Fibroblast of villous mesenchyme (primary cell): ENCODE measurements around the gene AP1S3. TPM values are rescaled to one million over a fixed set of nuclear protein-coding genes. Genes with fewer than 3 reads are reported as not detected.
A peak's percentile ranks its signal among the peaks of the same experiment; 100 is the strongest.

Experiments
- DNase-seq: peaks from one replicate; pipeline ENCODE4 v3.0.0-alpha.2; 2010; ENCODE audit warnings: low read depth
- H3K4me3 ChIP-seq: 2 replicates; pipeline ENCODE4 v1.5.1; 2011; ENCODE audit warnings: low read depth, mild to moderate bottlenecking, low read length
- total RNA-seq: library from RNA; depleted of rRNA; stranded (reverse); fragments of >200 nt; gene quantifications from 2 replicates; pipeline ENCODE4 v1.2.3, GENCODE V29; 2012
- TF ChIP-seq, protein P1 (sequence below): IDR thresholded peaks from 2 replicates; pipeline ENCODE4 v1.5.1; 2012; ENCODE audit warnings: low read depth, mild to moderate bottlenecking, low read length; ENCODE audit not compliant: insufficient read depth

The AP1S3 gene
- total RNA-seq, 1 donor: 4.7 TPM

DNA sequence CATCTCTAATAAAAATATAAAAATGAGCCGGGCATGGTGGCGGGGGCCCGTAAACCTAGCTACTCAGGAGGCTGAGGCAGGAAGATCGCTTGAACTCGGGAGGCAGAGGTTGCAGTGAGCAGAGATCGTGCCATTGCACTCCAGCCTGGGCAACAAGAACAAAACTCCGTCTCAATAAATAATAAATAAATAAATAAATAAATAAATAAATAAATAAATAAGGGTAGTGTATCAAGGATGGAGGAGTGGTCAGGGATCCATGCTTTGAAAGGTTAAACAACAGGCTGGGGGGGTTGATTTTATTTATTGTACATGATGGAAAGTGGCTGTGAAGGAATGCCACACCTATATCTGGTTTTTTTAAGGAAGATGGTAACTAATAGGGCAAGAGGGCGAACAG, 63.2 kb downstream of the AP1S3 start:
- no peak overlapping the region for H3K4me3 ChIP-seq
- TF ChIP-seq, protein P1, sequence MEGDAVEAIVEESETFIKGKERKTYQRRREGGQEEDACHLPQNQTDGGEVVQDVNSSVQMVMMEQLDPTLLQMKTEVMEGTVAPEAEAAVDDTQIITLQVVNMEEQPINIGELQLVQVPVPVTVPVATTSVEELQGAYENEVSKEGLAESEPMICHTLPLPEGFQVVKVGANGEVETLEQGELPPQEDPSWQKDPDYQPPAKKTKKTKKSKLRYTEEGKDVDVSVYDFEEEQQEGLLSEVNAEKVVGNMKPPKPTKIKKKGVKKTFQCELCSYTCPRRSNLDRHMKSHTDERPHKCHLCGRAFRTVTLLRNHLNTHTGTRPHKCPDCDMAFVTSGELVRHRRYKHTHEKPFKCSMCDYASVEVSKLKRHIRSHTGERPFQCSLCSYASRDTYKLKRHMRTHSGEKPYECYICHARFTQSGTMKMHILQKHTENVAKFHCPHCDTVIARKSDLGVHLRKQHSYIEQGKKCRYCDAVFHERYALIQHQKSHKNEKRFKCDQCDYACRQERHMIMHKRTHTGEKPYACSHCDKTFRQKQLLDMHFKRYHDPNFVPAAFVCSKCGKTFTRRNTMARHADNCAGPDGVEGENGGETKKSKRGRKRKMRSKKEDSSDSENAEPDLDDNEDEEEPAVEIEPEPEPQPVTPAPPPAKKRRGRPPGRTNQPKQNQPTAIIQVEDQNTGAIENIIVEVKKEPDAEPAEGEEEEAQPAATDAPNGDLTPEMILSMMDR: no peak
- DNase-seq: no peak

DNA sequence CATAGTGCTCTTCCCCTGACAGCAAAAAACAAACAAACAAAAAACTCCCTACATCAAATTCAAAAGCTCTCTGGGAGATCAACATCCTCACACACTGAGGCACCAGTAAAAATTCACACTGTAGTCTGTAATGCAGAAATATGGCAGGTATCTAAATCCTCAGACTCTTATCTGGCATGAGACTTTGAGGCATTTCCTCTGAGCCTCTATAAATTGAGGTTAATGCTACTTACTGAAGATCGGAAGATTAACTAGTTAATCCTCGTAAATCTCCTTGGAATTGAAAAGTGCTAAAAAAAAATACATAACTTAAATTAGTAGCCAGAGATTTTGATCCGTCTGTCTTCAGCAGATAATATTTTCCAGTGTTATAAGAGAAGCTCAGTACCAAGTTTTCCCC, 65.0 kb downstream of the AP1S3 start:
- DNase-seq: peak; percentile 80
- H3K4me3 ChIP-seq: no peak overlapping the region
- TF ChIP-seq, protein P1: no peak

DNA sequence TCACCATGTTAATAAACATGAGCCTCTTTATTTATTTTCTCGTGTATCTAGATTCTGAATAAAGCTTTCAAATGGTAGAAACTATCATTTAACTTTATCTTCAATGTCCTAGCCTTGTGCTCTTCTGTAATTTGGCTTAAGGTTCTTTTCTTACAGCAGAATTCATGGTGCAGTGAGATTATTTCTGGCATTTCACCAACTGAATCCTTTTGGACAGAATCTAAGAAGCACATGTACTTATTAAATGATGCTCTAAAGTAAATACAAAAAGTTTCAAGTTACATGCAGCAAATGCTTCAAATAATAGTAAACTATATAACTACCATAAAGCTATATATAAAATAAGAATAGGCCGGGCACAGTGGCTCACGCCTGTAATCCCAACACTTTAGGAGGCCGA, 65.9 kb downstream of the AP1S3 start:
- TF ChIP-seq, protein P1: no peak
- H3K4me3 ChIP-seq: no peak overlapping the region
- no peak for DNase-seq

DNA sequence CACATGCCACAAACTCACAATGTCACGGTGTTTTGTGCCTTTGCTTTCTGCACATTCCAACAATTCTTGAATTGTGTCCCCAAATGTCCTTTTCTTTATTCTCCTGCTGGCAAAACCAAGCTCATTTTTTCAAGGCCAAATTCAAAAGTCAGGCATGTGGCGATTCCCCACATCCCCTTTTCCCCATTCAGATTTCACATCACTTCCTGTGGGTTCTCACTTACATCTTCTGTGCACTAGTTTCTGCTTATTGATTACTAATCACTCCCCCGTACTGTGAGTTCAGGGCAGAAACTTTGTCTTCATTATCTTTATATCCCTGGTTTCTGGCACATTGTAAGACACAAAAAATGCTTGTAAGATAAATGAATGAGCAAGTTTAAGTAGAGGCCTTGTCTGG, 69.2 kb downstream of the AP1S3 start:
- TF ChIP-seq, protein P1: no peak
- no peak for DNase-seq
- H3K4me3 ChIP-seq: no peak overlapping the region

DNA sequence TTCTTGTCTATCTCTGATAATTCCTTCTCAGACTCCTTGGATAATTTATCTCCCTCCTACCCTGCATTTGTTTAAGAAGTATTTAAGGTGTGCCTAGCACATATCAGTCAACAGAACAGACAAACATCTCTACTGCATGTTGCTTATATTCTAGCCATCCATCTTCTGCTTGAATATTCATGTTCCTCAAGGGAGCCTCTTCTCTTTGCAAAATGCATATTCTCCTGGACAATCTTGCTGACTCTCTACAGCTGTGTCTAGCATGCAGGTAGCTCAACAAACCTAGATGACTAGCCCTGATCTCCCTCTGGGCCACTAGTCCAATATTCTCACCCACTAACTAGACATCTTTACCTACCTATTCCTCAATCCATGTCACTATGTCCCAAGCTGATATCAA, 70.0 kb downstream of the AP1S3 start:
- TF ChIP-seq, protein P1: no peak
- no peak overlapping the region for H3K4me3 ChIP-seq
- no peak for DNase-seq

DNA sequence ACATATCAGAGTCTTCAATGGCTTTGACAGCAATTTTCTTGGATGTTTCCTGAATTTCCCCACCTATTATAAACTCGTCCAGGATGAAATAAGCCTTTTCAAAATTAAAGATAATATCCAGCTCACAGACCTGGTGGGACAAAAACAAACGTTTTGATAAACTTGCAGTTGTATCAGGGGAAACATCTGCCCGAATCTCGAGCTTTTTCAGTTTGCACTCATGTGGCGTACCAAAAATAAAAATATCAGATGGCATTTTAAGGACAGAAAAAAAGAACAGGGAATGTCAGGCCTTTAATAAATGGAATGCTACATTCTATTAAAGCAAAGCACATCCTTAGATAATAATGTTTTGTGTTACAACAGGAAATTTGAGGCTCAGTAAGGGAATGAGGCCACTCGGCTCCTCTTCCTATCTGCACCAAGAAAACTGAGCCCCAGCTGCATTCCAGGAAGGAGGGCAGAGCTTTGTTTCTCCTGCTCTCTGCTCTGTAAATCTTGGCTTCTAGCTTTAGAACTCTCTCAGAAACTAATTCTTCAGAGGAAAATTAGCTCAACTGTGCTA, 72.1 kb downstream of the AP1S3 start:
- TF ChIP-seq, protein P1: no peak
- DNase-seq: no peak
- H3K4me3 ChIP-seq: no peak overlapping the region

DNA sequence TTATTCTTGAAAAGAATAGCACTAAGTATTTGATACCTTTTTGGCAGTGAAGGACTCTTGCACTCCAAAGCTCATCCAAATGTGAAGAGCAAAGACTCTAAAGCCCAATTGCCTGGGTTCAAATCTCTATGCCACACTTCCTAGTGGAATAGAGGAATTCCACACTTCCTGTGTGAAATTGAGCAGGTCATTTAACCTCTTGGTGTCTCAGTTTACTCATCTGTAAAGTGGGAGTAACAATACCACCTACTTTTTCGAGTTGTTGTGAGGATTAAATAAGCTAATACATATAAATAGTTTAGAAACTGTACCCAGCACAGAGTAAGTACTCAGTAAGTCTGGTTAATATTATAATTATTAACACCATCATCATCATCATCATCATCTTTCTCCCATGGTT, 72.6 kb downstream of the AP1S3 start:
- no peak overlapping the region for H3K4me3 ChIP-seq
- no peak for DNase-seq
- TF ChIP-seq, protein P1: no peak
